ENCODE results near the gene KCNA3.

KCNA3 gene

GRCh38 chr1:110638058-110638457 lies 36.7 kb downstream of the KCNA3 start:
- DNase-seq = no peak

DNA sequence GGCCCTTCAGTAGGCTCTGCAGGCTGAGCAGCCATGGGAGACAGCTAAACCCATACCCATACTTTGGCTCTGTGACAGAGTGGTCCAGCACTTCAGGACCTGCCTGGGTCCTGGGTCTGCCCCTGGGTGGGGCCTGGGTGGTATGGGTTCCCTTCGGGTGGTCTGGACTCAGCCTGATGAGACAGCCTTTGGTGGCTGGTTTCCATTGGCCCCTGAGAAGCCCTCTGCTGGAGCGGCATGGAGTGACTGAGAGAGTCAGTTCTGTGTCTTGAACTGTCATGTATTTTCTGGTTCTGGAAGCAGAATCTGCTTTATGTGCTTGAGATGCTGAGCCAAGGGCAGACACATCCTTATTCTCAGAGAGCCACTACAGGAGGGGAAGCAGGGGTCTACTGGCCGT lies 37.3 kb downstream of the KCNA3 start:
- DNase-seq = peak in 1 of 5 experiments; percentile 33

DNA sequence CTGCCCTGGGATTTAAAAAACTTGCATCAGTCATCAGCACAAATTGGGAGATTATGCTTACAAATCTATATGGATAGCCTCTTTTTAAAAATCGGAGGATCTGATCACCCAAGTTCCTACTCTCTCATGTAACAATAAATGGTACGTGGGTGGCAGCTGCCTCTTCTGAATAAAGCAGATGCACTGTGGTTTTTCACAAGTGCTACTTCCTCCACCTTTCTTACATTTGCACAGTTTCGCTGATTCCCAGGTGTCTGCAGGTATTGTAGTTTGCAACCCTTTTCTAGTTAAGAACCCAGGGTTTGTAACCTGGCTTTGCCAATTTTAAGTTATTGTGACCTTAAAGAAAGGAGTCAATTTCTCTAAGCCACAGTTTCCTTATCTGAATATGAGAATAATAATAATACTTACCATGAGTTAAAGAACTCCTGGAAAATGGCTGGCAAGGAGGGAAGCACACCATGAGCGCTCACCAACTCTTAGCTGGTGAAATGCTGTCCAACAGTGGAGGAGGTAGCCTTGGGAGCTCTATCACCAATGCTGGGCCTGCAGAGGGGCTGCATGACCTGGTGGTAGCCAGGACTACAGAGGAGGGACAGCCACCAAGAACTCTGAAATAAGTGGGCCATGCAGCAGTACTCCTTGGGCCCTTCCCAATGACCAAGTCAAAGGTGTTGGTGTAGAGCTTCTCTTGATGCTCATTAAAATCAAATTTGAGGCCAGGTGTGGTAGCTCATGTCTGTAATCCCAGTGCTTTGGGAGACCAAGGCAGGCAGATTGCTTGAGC lies 38.4 kb downstream of the KCNA3 start:
- DNase-seq = peak in 2 of 5 experiments; percentile 35 to 80

- DNase-seq = no peak
Measured at GRCh38 chr1:110635434-110635833, 39.3 kb downstream of the KCNA3 start.

- peak in 4 of 5 experiments; percentile 36 to 72 (median 52) for DNase-seq
Measured at GRCh38 chr1:110634455-110635311, 40.1 kb downstream of the KCNA3 start.

GRCh38 chr1:110634086-110634454 lies 40.7 kb downstream of the KCNA3 start:
- no peak for DNase-seq

GRCh38 chr1:110633646-110634030 lies 41.1 kb downstream of the KCNA3 start:
- DNase-seq = no peak

DNA sequence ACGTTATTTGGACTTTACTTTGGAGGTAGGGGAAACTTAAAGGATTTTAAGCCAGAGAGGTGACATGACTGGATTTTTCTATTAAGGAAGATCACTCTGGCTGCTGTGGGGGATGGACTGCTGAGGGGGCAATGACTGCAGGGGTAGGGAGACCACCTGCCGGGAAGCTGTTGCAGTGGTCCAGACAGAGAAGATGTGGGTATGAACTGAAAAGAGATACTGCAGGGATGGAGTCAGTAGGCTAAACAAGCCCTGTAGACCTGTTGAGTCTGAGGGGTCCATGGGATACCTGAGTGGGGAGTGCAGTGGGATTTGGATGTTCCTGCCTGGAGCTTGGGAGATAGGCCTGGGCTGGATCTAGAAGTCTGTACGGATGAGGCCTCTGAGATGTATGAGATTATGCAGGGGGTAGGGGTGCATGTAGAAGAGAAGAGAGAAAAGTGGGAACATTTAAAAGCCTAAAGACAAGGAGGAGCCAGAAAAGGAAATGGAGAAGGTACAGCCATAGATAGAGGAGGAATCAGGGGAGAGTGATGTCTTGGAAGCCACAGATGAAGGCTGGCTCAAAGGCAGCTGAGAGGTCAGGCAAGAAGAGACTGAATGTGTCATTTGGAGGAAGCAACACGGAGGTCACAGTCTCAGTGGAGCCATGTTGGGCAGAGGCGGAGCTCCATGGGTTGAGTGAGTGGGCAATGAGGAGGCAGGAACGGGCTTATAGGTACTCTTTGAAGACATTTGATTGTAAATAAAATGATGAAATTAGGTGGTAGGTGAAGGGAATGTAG lies 42.7 kb downstream of the KCNA3 start:
- peak in 1 of 5 experiments; percentile 29 for DNase-seq

GRCh38 chr1:110630839-110631663 lies 43.7 kb downstream of the KCNA3 start:
- peak; percentile 63 to 97 (median 74) for DNase-seq

DNA sequence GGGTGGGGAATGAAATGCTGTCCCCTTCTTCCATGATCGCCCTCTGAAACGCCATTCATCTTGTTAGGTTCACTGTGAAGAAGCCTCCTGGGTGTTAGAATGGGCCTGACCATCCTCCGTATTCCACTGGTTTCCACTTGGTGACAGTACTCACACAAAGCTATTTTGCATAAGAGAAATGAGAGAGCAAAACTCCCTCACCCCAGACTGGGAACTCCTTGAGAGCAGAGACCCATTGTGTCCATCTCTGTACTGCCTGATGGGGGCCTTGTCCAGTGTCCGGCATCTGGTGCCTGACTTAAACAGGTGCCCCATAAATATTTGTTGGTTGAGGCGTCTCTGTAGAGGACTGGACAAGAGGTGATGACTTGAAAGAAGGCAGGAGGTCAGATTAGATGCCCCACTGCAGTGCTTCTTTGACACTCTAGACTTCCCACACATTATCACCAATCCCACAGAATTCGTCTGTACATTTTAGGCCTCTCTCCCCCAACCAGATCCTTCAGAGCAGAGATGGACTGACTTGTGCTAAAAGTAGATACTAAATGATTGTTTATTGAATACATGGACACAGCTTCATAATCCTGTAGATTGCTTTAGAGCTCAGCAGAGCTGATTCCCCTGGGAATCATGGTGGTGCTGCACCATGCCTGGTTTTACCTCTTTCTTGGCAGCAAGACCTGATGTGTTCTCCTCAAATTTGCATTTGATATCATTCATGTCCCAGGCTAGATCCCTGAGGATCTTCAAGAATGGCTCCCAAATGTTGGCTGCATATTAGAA lies 46.2 kb downstream of the KCNA3 start:
- no peak for DNase-seq

DNA sequence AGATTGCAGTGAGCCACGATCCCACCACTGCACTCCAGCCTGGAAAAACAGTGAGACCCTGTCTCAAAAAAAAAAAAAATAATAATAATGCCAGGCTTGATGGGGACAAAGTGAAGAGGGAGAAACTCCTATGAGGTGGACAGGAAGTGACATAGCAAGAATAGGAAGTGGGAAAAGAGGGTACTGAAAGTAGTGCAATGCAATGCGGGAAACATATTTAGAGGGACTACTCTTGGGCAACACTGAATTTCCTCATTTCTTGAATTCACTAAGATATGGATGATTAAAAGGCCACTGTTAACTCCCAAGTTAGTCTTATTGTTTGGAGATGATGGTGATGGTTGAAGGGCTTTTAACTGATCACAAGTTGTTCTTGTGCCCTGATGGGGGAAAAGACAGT lies 47.0 kb downstream of the KCNA3 start:
- no peak for DNase-seq

GRCh38 chr1:110626889-110627288 lies 47.9 kb downstream of the KCNA3 start:
- peak in 1 of 5 experiments; percentile 62 for DNase-seq

All from T-helper 2 cell (primary cell).